Neutrophil (primary cell): ENCODE measurements around the gene SHF.
A peak's percentile ranks its signal among the peaks of the same experiment; 100 is the strongest.

Experiments used
- H3K27ac ChIP-seq: fragments of 200-600 bp; sonication (generic); 2 replicates; pipeline ENCODE4 v1.5.1; 2016; ENCODE audit warnings: mild to moderate bottlenecking, moderate library complexity
- H3K27me3 ChIP-seq: fragments of 200-600 bp; sonication (generic); 2 replicates; pipeline ENCODE4 v1.6.0; 2016; ENCODE audit warnings: mild to moderate bottlenecking
- H3K36me3 ChIP-seq: fragments of 200-600 bp; sonication (generic); 2 replicates; pipeline ENCODE4 v1.5.1; 2017
- H3K4me1 ChIP-seq, 2 experiments: fragments of 200-600 bp in 1 of 2; sonication (generic) in 1 of 2; 1 replicate in 1 of 2; 2 replicates in 1 of 2; pipeline versions ENCODE4 v1.5.1 to v1.6.1; 2013 to 2016; ENCODE audit warnings: low read depth in 1 of 2, low read length in 1 of 2, mild to moderate bottlenecking in 1 of 2, moderate library complexity in 1 of 2; ENCODE audit not compliant: control insufficient read depth in 1 of 2, insufficient read depth in 1 of 2
- H3K4me3 ChIP-seq, 2 experiments: fragments of 200-600 bp in 1 of 2; sonication (generic) in 1 of 2; 1 replicate in 1 of 2; 2 replicates in 1 of 2; pipeline ENCODE4 v1.5.1; 2013 to 2016; ENCODE audit warnings: low read depth in 1 of 2, low read length in 1 of 2, mild to moderate bottlenecking in 1 of 2, moderate library complexity in 1 of 2
- H3K9me3 ChIP-seq: fragments of 200-600 bp; sonication (generic); 2 replicates; pipeline ENCODE4 v1.5.1; 2016
- TF ChIP-seq, protein P1 (sequence below): fragments of 200-600 bp; sonication (generic); IDR thresholded peaks from 2 replicates; pipeline ENCODE4 v1.5.1; 2016; ENCODE audit warnings: antibody characterized with exemption

Gene SHF

DNA sequence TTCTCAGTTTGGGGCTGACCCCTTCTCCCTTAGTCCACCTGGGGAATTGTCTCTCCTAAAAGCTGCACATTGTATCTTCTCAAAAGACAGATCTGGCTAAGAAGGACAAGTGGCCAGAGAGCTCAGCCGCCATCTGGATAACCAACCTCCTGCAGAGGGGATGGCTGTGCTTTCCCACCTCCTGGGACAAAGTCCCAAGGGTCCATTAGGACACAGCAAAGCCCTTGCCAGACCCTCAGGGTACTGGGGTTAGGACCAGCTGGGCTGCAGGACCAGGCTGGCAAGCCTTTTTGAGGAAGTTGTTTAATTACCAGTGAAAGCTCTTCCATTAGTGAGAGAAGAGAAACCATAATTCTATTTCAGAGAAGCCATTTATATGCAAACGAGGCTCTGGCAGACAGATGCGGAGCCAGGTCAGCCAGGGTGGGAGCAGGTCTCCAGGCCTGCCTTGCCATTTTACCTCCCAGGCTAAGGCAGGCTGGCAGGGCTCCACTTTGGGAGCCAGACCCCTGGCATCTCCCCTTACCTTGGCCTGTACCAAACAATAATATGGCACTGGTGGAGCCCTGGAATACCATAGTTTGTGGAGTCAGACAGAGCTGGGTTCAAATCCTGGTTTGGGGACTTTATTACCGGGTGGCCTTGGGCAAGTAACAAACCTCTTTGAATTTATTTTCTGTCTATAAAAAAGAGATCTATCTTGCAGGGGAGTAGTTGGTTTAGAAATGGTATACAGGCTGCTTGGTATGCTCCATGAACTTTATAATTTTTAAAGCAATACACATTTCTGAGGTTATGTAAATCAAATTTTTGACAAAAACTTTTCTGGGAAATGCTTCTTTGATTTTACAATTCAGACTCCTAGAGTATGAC lies 17.9 kb downstream of the SHF start:
- TF ChIP-seq, protein P1, sequence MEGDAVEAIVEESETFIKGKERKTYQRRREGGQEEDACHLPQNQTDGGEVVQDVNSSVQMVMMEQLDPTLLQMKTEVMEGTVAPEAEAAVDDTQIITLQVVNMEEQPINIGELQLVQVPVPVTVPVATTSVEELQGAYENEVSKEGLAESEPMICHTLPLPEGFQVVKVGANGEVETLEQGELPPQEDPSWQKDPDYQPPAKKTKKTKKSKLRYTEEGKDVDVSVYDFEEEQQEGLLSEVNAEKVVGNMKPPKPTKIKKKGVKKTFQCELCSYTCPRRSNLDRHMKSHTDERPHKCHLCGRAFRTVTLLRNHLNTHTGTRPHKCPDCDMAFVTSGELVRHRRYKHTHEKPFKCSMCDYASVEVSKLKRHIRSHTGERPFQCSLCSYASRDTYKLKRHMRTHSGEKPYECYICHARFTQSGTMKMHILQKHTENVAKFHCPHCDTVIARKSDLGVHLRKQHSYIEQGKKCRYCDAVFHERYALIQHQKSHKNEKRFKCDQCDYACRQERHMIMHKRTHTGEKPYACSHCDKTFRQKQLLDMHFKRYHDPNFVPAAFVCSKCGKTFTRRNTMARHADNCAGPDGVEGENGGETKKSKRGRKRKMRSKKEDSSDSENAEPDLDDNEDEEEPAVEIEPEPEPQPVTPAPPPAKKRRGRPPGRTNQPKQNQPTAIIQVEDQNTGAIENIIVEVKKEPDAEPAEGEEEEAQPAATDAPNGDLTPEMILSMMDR: no peak
- no peaks in the 10 kb centered on the region for H3K36me3 ChIP-seq
- H3K4me1 ChIP-seq: peaks cover 0 to 9% of the 10 kb centered on the region in 2 experiments
- no peak overlapping the region for H3K4me3 ChIP-seq
- H3K27ac ChIP-seq: no peak overlapping the region
- H3K27me3 ChIP-seq: no peaks in the 10 kb centered on the region
- H3K9me3 ChIP-seq: no peaks in the 10 kb centered on the region

DNA sequence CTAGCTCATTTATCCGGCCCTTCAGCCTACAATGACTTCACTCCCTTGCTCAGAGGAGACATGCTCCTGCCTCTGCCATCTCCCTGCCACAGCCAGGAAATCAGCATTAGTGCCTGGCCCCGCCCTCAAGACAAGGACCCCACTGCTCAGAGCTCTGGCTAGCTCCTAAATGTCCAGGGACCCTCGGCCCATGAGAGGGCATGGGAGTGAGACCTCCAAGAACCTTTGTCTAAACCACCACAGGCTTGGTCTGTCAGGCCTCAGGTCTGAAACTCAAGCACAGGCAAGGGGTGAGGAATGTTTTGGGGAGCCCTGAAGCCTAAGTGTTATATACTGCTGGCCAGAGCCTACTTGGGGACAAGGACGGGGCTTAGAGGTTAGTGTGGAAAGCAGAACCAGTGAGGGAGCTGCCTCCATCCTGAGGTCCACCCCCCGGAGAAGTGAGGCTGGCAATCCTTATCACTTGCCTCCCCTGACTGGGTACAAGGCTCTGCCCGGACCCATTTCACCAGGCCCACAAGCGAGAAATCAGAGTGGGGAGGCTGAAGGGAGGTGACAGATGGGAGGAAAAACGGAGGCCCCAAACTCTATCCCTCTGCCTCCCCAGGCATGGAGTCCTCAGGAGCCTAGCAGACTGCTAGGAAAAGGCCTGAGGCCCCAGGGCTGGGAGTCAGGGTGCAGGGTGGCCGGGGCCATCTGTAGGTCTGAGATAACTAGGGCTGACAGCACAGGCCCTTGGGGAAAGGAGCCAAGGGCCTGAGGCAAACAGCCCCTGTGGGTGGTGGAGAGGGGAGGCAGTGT lies 18.8 kb downstream of the SHF start:
- Histone ChIP-seq H3K27ac (peak overlapping the region; percentile 13), H3K4me3 (no peak overlapping the region)
- TF ChIP-seq, protein P1: no peak

DNA sequence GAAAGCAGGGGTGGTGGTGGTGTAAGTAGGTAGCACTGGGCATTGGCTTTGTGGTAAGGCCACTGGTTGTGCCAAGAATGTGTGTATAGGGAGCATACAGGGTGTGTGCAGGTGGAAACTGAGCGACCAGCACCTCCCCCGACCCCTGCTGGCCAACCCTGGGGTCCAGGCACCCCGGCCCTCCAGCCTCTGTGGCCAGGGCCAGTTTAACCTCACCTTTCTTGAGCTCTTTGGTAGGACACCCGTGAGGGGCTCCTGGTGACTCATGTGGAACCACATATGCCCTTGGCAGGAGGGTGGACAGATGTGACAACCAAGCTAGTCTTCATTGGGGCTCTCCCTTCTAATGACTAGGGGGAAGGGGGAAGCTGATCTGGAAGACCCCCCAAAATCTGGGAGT lies 19.5 kb downstream of the SHF start:
- TF ChIP-seq, protein P1: no peak
- no peaks in the 10 kb centered on the region for H3K27me3 ChIP-seq
- no peaks in the 10 kb centered on the region for H3K36me3 ChIP-seq
- peak overlapping the region; percentile 88 for H3K27ac ChIP-seq
- H3K4me3 ChIP-seq: no peak overlapping the region
- peaks cover 0 to 9% of the 10 kb centered on the region in 2 experiments for H3K4me1 ChIP-seq
- H3K9me3 ChIP-seq: no peaks in the 10 kb centered on the region

More for the DNA sequence above, 18.8 kb downstream of the SHF start:
- H3K4me1 ChIP-seq: peaks cover 0 to 9% of the 10 kb centered on the region in 2 experiments
- H3K9me3 ChIP-seq: no peaks in the 10 kb centered on the region
- H3K36me3 ChIP-seq: no peaks in the 10 kb centered on the region
- no peaks in the 10 kb centered on the region for H3K27me3 ChIP-seq

DNA sequence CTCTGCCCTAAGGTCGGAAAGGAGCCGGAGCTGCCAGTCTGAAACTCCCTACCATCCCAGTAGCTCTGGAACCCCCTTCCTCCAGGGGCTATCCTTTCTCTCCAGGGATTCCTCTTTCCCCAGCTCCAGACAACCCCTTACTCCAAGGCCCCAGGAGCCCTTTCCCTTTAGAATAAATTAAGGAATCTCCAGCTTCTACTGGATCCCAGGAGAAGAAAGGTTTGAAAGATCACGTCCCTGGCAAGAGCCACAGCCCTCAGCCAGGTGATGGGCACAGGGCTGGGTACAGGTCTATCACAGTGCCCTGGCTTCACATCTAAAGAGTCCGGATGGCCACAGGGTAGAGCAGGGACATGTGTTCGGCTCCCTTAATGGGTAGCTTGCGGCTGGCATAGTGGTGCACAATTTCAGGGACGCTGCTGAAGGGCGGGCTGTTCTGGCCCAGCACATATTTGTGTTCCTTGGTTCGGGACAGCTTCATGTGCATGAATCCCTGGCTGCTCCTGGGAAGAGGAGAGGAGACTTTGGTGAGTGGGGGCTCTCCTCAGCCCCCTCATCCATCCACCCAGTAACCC lies 20.0 kb downstream of the SHF start:
- Histone ChIP-seq H3K27me3 (no peaks in the 10 kb centered on the region), H3K9me3 (no peaks in the 10 kb centered on the region), H3K36me3 (no peaks in the 10 kb centered on the region), H3K4me1 (peaks cover 0 to 9% of the 10 kb centered on the region in 2 experiments), H3K27ac (peak overlapping the region; percentile 88), H3K4me3 (peak overlapping the region; percentile 62 to 76)
- TF ChIP-seq, protein P1: no peak

DNA sequence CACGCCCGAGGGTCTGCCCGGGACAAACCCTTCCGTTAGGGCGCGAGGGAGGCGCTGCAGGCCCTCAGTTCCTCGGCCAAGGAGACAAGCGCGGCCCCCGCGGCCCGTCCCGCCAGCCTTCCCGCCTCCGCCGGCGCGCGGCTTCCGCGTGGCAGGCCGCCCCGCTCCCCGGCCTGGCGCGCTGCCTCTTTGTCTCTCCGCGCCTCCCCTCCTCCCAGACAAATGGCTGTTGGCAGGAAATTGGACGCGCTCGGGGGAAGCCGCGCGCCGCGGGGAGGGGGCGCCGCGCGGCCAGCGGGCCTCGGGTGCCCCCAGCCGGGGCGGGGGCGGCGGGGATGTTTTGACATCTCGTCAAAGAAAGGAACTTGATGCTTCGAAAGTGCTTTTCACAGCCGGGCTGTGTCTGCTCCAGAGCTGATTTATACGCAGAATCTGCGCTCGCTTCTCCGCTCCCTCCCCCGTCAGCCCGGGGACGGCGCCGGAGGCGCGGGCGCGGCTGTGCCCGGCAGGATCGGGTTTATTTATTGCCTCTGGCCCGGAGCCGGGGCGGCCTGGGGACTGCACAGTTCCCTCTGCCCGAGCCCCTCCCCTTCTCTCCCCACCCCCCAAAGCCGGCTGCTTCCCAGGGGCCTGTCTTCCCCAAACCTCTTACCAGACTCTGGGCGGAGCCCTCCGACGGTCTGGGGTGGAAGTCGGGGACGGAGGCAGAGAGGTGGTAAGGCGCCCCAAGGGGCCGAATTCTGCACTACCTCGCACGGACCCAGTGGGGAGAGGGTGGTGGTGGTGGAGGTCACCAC lies 20.7 kb downstream of the SHF start:
- Histone ChIP-seq H3K4me1 (peaks cover 0 to 9% of the 10 kb centered on the region in 2 experiments), H3K4me3 (peak overlapping the region; percentile 62 to 76), H3K27me3 (no peaks in the 10 kb centered on the region), H3K27ac (peak overlapping the region; percentile 88), H3K9me3 (no peaks in the 10 kb centered on the region), H3K36me3 (no peaks in the 10 kb centered on the region)
- TF ChIP-seq, protein P1: peak; percentile 78
